Mesothelial cell of epicardium (in vitro differentiated cells): ENCODE data around the gene KAT2B. TPM values are rescaled to one million over a fixed set of nuclear protein-coding genes. Genes with fewer than 3 reads are reported as not detected.

Experiments
- DNase-seq, 2 experiments: peaks; one replicate each; pipeline ENCODE4 v3.0.0; 2021; ENCODE audit warnings: low spot score in 2 of 2; ENCODE audit not compliant: unreplicated experiment in 2 of 2
- H3K27ac Mint-ChIP-seq: 2 replicates; pipeline ENCODE4 v1.8.0; 2021; ENCODE audit warnings: mixed read lengths
- H3K27me3 Mint-ChIP-seq: 2 replicates; pipeline ENCODE4 v1.8.0; 2021; ENCODE audit warnings: low read depth, mixed read lengths
- H3K36me3 Mint-ChIP-seq: 2 replicates; pipeline ENCODE4 v1.8.0; 2021; ENCODE audit warnings: mixed read lengths
- H3K4me1 Mint-ChIP-seq: 2 replicates; pipeline ENCODE4 v1.8.0; 2021; ENCODE audit warnings: mixed read lengths
- H3K4me3 Mint-ChIP-seq: 2 replicates; pipeline ENCODE4 v1.8.0; 2021; ENCODE audit warnings: mild to moderate bottlenecking, moderate library complexity, mixed read lengths
- H3K9me3 Mint-ChIP-seq: 2 replicates; pipeline ENCODE4 v1.8.0; 2021; ENCODE audit warnings: mixed read lengths
- CTCF ChIP-seq: fragments of 200-600 bp; sonication (generic); IDR thresholded peaks from one replicate; pipeline ENCODE4 v1.5.0; 2021; ENCODE audit warnings: antibody characterized with exemption; ENCODE audit not compliant: unreplicated experiment
- total RNA-seq: library from RNA; stranded (reverse); gene quantifications from 3 replicates; pipeline ENCODE4 v1.2.1, GENCODE V29; 2021

KAT2B gene
- total RNA-seq, 1 donor from 2014 or later, result 6.2 TPM

GRCh38 chr3:20154928-20155327 is 114.7 kb downstream of the KAT2B start:
- DNase-seq, result no peak
- no peaks in the 10 kb centered on the region for H3K9me3 Mint-ChIP-seq
- peaks cover 11% of the 10 kb centered on the region for H3K36me3 Mint-ChIP-seq
- no peak overlapping the region for H3K27ac Mint-ChIP-seq
- H3K4me3 Mint-ChIP-seq, result no peak overlapping the region
- H3K4me1 Mint-ChIP-seq, result no peaks in the 10 kb centered on the region
- H3K27me3 Mint-ChIP-seq, result no peaks in the 10 kb centered on the region
- TF ChIP-seq CTCF, result no peak

GRCh38 chr3:20160230-20160629 is 120.0 kb downstream of the KAT2B start:
- peaks cover 15% of the 10 kb centered on the region for H3K36me3 Mint-ChIP-seq
- no peak overlapping the region for H3K4me3 Mint-ChIP-seq
- no peaks in the 10 kb centered on the region for H3K27me3 Mint-ChIP-seq
- H3K9me3 Mint-ChIP-seq, result no peaks in the 10 kb centered on the region
- no peak for TF ChIP-seq CTCF
- H3K27ac Mint-ChIP-seq, result no peak overlapping the region
- no peak for DNase-seq
- no peaks in the 10 kb centered on the region for H3K4me1 Mint-ChIP-seq

GRCh38 chr3:20161714-20162113 is 121.5 kb downstream of the KAT2B start:
- no peaks in the 10 kb centered on the region for H3K4me1 Mint-ChIP-seq
- H3K27ac Mint-ChIP-seq, result no peak overlapping the region
- no peaks in the 10 kb centered on the region for H3K9me3 Mint-ChIP-seq
- DNase-seq, result no peak
- no peaks in the 10 kb centered on the region for H3K27me3 Mint-ChIP-seq
- no peak for TF ChIP-seq CTCF
- no peak overlapping the region for H3K4me3 Mint-ChIP-seq
- H3K36me3 Mint-ChIP-seq, result peaks cover 15% of the 10 kb centered on the region

GRCh38 chr3:20173844-20174410 is 133.7 kb downstream of the KAT2B start:
- H3K4me1 Mint-ChIP-seq, result no peaks in the 10 kb centered on the region
- no peaks in the 10 kb centered on the region for H3K9me3 Mint-ChIP-seq
- H3K4me3 Mint-ChIP-seq, result no peak overlapping the region
- no peak for TF ChIP-seq CTCF
- no peak for DNase-seq
- H3K27ac Mint-ChIP-seq, result no peak overlapping the region
- no peaks in the 10 kb centered on the region for H3K27me3 Mint-ChIP-seq
- peaks cover 12% of the 10 kb centered on the region for H3K36me3 Mint-ChIP-seq

- Mint-ChIP-seq H3K4me1 (no peaks in the 10 kb centered on the region), H3K4me3 (no peak overlapping the region), H3K27me3 (no peaks in the 10 kb centered on the region), H3K27ac (no peak overlapping the region), H3K36me3 (peaks cover 12% of the 10 kb centered on the region), H3K9me3 (no peaks in the 10 kb centered on the region)
- DNase-seq, result no peak
- no peak for TF ChIP-seq CTCF
These were observed 141.0 kb downstream of the KAT2B start for GRCh38 chr3:20181276-20181675.

GRCh38 chr3:20182206-20182605 is 142.0 kb downstream of the KAT2B start:
- Mint-ChIP-seq H3K27ac (no peak overlapping the region), H3K9me3 (no peaks in the 10 kb centered on the region), H3K4me3 (no peak overlapping the region), H3K27me3 (no peaks in the 10 kb centered on the region), H3K4me1 (no peaks in the 10 kb centered on the region), H3K36me3 (peaks cover 12% of the 10 kb centered on the region)
- no peak for DNase-seq
- no peak for TF ChIP-seq CTCF
